B cell (primary cell): Measurements from ENCODE around the gene ABHD13. TPM values are rescaled to one million over a fixed set of nuclear protein-coding genes. Genes with fewer than 3 reads are reported as not detected.

Experiments used
- ATAC-seq: fragments of 200-7000 bp; cut with Tn5 transposase; one replicate; pipeline ENCODE4 v1.10.0; 2021; ENCODE audit warnings: low read depth, mild to moderate bottlenecking, moderate number of reproducible peaks, moderate library complexity
- CTCF ChIA-PET: fragments of 350-600 bp; sonication (Branson Sonifier 250); formaldehyde crosslinking; loops from one replicate; lab custom pipeline; 2021; ENCODE audit warnings: antibody characterized with exemption, inconsistent platforms; lab: Charles Lee
- POLR2A ChIA-PET: fragments of 350-600 bp; sonication (Branson Sonifier 250); formaldehyde crosslinking; loops from one replicate; lab custom pipeline; 2021; ENCODE audit warnings: antibody characterized with exemption; lab: Charles Lee
- DNase-seq: peaks from one replicate; pipeline ENCODE4 v3.0.0; 2013
- H2AFZ ChIP-seq: 2 replicates; pipeline ENCODE4 v1.6.1; 2012; ENCODE audit warnings: mild to moderate bottlenecking, low read depth, low read length; ENCODE audit not compliant: insufficient read depth, poor library complexity, severe bottlenecking
- H3K27ac ChIP-seq, 2 donors: 1 replicate in 1 of 2; 2 replicates in 1 of 2; pipeline ENCODE4 v1.5.1; 2012 to 2013; ENCODE audit warnings: low read length in 2 of 2, mild to moderate bottlenecking in 2 of 2, moderate library complexity in 1 of 2
- H3K27me3 ChIP-seq, 4 experiments: fragments of 200-600 bp in 1 of 4; sonication (generic) in 1 of 4; replicated peaks in 1 of 4; 1 replicate in 2 of 4; 2 replicates in 2 of 4; pipeline versions ENCODE4 v1.6.1 to v1.7.0; 2013 to 2016; ENCODE audit warnings: low read length in 3 of 4, mild to moderate bottlenecking in 2 of 4, mixed read lengths in 1 of 4, moderate library complexity in 1 of 4; ENCODE audit not compliant: insufficient read depth in 4 of 4, control insufficient read depth in 3 of 4; ENCODE audit errors: control extremely low read depth in 1 of 4
- H3K36me3 ChIP-seq, 2 experiments: replicated peaks in 1 of 2; 1 replicate in 1 of 2; 2 replicates in 1 of 2; pipeline versions ENCODE4 v1.6.1 to v1.7.1; 2013; ENCODE audit warnings: low read length in 1 of 2; ENCODE audit not compliant: insufficient read depth in 2 of 2, control insufficient read depth in 1 of 2; ENCODE audit errors: control extremely low read depth in 1 of 2, extremely low read depth in 1 of 2
- H3K4me1 ChIP-seq, 2 donors: fragments of 200-600 bp in 1 of 2; sonication (generic) in 1 of 2; 1 replicate in 1 of 2; 2 replicates in 1 of 2; pipeline versions ENCODE4 v1.5.1 to v1.6.1; 2013 to 2017; ENCODE audit warnings: low read length in 2 of 2; ENCODE audit not compliant: control insufficient read depth in 2 of 2, insufficient read depth in 2 of 2
- H3K4me2 ChIP-seq: replicated peaks from 2 replicates; pipeline ENCODE3; 2012; ENCODE audit warnings: mild to moderate bottlenecking, low read depth, low read length; ENCODE audit not compliant: poor library complexity, severe bottlenecking
- H3K4me3 ChIP-seq, 5 experiments: fragments of 200-600 bp in 1 of 5; sonication (generic) in 1 of 5; 1 replicate in 3 of 5; 2 replicates in 2 of 5; pipeline versions ENCODE4 v1.5.1 to v1.7.0; 2011 to 2016; ENCODE audit warnings: low read length in 4 of 5, mild to moderate bottlenecking in 4 of 5, low read depth in 2 of 5, control low read depth in 1 of 5, moderate library complexity in 1 of 5; ENCODE audit not compliant: insufficient read depth in 1 of 5; ENCODE audit errors: control extremely low read depth in 1 of 5, extremely low read depth in 1 of 5
- H3K79me2 ChIP-seq: fragments of 200-600 bp; sonication (generic); one replicate; pipeline ENCODE4 v1.6.0; 2016; ENCODE audit warnings: low read length; ENCODE audit not compliant: control insufficient read depth, insufficient read depth
- H3K9ac ChIP-seq: fragments of 200-600 bp; sonication (generic); 2 replicates; pipeline ENCODE4 v1.6.1; 2017; ENCODE audit warnings: mild to moderate bottlenecking, low read length, moderate library complexity
- H3K9me3 ChIP-seq, 3 donors: one replicate each; pipeline versions ENCODE4 v1.6.1 to v1.7.1; 2013; ENCODE audit warnings: low read length in 2 of 3; ENCODE audit not compliant: control insufficient read depth in 2 of 3, insufficient read depth in 1 of 3; ENCODE audit errors: control extremely low read depth in 1 of 3
- H4K20me1 ChIP-seq: 2 replicates; pipeline ENCODE4 v1.6.0; 2012; ENCODE audit warnings: mild to moderate bottlenecking, low read length; ENCODE audit not compliant: insufficient read depth, control insufficient read depth, poor library complexity, severe bottlenecking
- H3K27ac Mint-ChIP-seq: one replicate; pipeline ENCODE4 v1.8.0; 2021; ENCODE audit warnings: mixed read lengths
- H3K27me3 Mint-ChIP-seq: one replicate; pipeline ENCODE4 v1.8.0; 2021; ENCODE audit warnings: mixed read lengths
- H3K4me1 Mint-ChIP-seq: one replicate; pipeline ENCODE4 v1.8.0; 2021; ENCODE audit warnings: mixed read lengths
- H3K4me3 Mint-ChIP-seq: one replicate; pipeline ENCODE4 v1.8.0; 2021; ENCODE audit warnings: mixed read lengths
- H3K9me3 Mint-ChIP-seq: one replicate; pipeline ENCODE4 v1.8.0; 2022; ENCODE audit warnings: mixed read lengths; ENCODE audit not compliant: insufficient read depth
- EZH2 ChIP-seq: IDR thresholded peaks from 2 replicates; pipeline ENCODE4 v1.6.1; 2012; ENCODE audit warnings: borderline replicate concordance, low read depth, mild to moderate bottlenecking, moderate library complexity, low read length; ENCODE audit not compliant: insufficient read depth, poor library complexity, severe bottlenecking
- WGBS: methylation state at CpG from one replicate; pipeline ENCODE4 v1.1.5; 2013; ENCODE audit warnings: missing lambda C conversion rate; ENCODE audit not compliant: insufficient coverage; 5-methylcytosine and 5-hydroxymethylcytosine counted together
- intact Hi-C: fragments of 100-400 bp; cut with micrococcal nuclease; formaldehyde crosslinking; loops from one replicate; pipeline ENCODE4 v1.10.0; 2022
- polyA plus RNA-seq: library from polyadenylated mRNA; depleted of rRNA; stranded (reverse); fragments of >200 nt; gene quantifications from 2 replicates; pipeline ENCODE4 v1.2.3, GENCODE V29; 2012
- total RNA-seq, 2 donors: library from RNA; stranded (reverse); fragments of 120-200 nt in 1 of 2; gene quantifications; 1 replicate in 1 of 2; 2 replicates in 1 of 2; pipeline versions ENCODE4 v1.2.3 to v1.2.4, GENCODE V29; 2013 to 2022
- TF ChIP-seq, protein P1 (sequence below): fragments of 200-600 bp; IDR thresholded peaks from one replicate; pipeline ENCODE4 v1.8.0; 2022; ENCODE audit warnings: antibody characterized with exemption, mild to moderate bottlenecking

ABHD13 gene
- total and polyA plus RNA-seq, 2 donors (not counting 1 experiment from before 2014, with no cell fraction given) = 6.2 to 14.6 TPM

DNA sequence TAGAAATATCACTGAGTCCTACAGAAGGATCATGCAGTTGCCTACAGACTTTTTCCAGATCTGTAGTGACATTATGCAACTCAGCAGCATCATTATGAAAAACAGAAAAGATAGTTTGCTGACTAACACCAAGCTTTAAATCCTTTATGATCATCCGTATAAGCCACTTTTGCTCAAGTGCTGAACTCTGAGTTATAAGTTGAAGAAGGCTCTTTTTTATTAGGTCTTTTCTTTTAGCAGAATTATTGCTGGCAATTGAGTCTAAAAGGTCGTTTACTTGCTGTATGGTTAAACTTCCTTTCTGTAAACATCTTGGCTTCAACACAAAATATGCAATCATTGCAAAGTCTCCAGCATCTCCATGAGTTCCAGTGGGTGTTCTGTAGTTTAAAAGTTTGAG, 7.6 kb upstream of the ABHD13 start:
- Mint-ChIP-seq H3K4me3 (no peak overlapping the region), H3K27me3 (no peaks in the 10 kb centered on the region), H3K9me3 (no peaks in the 10 kb centered on the region), H3K4me1 (peaks cover 34% of the 10 kb centered on the region), H3K27ac (no peak overlapping the region)
- no peak for DNase-seq
- no peak overlapping the region for H2AFZ ChIP-seq
- intact Hi-C loops = loop anchor here (2.0 to 10.0 kb wide), 2 partner anchors 16 to 954 kb away; no protein-coding TSS in a partner anchor
- WGBS = no CpG with 5 or more reads among the region's 2 CpGs
- no peak overlapping the region for H3K4me2 ChIP-seq
- ChIA-PET POLR2A (no interaction called here), CTCF (interaction anchor here (1.3 to 1.4 kb wide), 2 partner anchors 10 to 13 kb away, joined by 3 read pairs; no protein-coding TSS in a partner anchor)
- H3K9me3 ChIP-seq = no peaks in the 10 kb centered on the region
- ATAC-seq = no peak
- H3K4me1 ChIP-seq = peaks cover 26 to 28% of the 10 kb centered on the region in 2 donors
- H3K79me2 ChIP-seq = peaks cover 40% of the 10 kb centered on the region
- no peaks in the 10 kb centered on the region for H4K20me1 ChIP-seq
- TF ChIP-seq, protein P1, sequence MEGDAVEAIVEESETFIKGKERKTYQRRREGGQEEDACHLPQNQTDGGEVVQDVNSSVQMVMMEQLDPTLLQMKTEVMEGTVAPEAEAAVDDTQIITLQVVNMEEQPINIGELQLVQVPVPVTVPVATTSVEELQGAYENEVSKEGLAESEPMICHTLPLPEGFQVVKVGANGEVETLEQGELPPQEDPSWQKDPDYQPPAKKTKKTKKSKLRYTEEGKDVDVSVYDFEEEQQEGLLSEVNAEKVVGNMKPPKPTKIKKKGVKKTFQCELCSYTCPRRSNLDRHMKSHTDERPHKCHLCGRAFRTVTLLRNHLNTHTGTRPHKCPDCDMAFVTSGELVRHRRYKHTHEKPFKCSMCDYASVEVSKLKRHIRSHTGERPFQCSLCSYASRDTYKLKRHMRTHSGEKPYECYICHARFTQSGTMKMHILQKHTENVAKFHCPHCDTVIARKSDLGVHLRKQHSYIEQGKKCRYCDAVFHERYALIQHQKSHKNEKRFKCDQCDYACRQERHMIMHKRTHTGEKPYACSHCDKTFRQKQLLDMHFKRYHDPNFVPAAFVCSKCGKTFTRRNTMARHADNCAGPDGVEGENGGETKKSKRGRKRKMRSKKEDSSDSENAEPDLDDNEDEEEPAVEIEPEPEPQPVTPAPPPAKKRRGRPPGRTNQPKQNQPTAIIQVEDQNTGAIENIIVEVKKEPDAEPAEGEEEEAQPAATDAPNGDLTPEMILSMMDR = no peak
- no peak for TF ChIP-seq EZH2
- H3K27ac ChIP-seq = no peak overlapping the region
- H3K27me3 ChIP-seq = no peaks in the 10 kb centered on the region
- H3K4me3 ChIP-seq = no peak overlapping the region
- H3K36me3 ChIP-seq = peaks cover 11 to 20% of the 10 kb centered on the region in 2 experiments
- no peak overlapping the region for H3K9ac ChIP-seq

DNA sequence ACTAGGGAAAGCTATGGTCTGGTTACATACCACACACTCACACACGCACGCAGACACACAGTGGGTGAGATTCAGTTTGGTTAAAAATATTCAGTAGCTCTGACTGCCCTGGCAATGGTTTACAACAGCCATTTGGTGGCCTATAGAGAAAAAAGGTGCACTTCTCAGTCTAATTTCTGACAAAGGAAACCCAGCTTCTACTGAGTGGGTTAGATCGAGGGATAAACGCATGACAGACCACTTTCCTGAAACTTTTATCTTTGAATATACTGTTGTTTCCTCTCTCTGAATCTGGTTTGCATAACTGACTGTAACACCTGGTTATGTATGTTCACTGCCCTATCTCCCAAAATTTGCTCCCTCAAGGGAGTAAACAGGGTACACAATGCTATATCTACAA, 5.3 kb upstream of the ABHD13 start:
- DNase-seq = peak; percentile 67
- Histone ChIP-seq H2AFZ (peak overlapping the region; percentile 43), H3K79me2 (peaks cover 57% of the 10 kb centered on the region), H3K4me2 (peak overlapping the region; percentile 73), H3K27me3 (no peaks in the 10 kb centered on the region), H4K20me1 (no peaks in the 10 kb centered on the region), H3K4me1 (peaks cover 46 to 49% of the 10 kb centered on the region in 2 donors), H3K9me3 (no peaks in the 10 kb centered on the region), H3K27ac (peak overlapping the region; percentile 67 to 91), H3K36me3 (peaks cover 11 to 20% of the 10 kb centered on the region in 2 experiments), H3K4me3 (peak overlapping the region in 2 of 5 experiments; percentile 8 to 12), H3K9ac (peak overlapping the region; percentile 22)
- H3K4me1 Mint-ChIP-seq = peaks cover 45% of the 10 kb centered on the region
- H3K27ac Mint-ChIP-seq = peak overlapping the region; percentile 72
- ChIA-PET POLR2A (no interaction called here), CTCF (interaction anchor here (1.0 to 11.2 kb wide), 2 partner anchors 35 to 56 kb away, joined by 3 to 89 read pairs; partner anchors contain the start of gene TNFSF13B)
- peak overlapping the region; percentile 64 for H3K4me3 Mint-ChIP-seq
- no peaks in the 10 kb centered on the region for H3K27me3 Mint-ChIP-seq
- no CpG with 5 or more reads among the region's 4 CpGs for WGBS
- TF ChIP-seq, protein P1 = no peak
- TF ChIP-seq EZH2 = no peak
- H3K9me3 Mint-ChIP-seq = no peaks in the 10 kb centered on the region
- intact Hi-C loops = loop anchor here (10.0 kb wide), 1 partner anchor 952 kb away; no protein-coding TSS in a partner anchor
- ATAC-seq = peak; percentile 5
